Keratinocyte (primary cell): ENCODE data around the gene TSR1. TPM values are rescaled to one million over a fixed set of nuclear protein-coding genes. Genes with fewer than 3 reads are reported as not detected.

ENCODE experiments used
- DNase-seq: peaks from one replicate; pipeline ENCODE4 v3.0.0-alpha.2; 2011; ENCODE audit warnings: low read depth, missing footprints, low spot score
- FAIRE-seq: peaks from 2 replicates; lab custom pipeline; 2011; peaks lifted over from hg19 to GRCh38; lab: Jason Lieb, UNC
- H2AFZ ChIP-seq: 2 replicates; pipeline ENCODE4 v1.6.0; 2012; ENCODE audit warnings: low read length, control low read depth, inconsistent platforms; ENCODE audit not compliant: control insufficient read depth
- H3K27ac ChIP-seq: 2 replicates; pipeline ENCODE4 v1.5.1; 2011; ENCODE audit warnings: low read length; ENCODE audit not compliant: control insufficient read depth, insufficient read depth
- H3K27me3 ChIP-seq: 3 replicates; pipeline ENCODE4 v1.6.0; 2011; ENCODE audit warnings: low read length; ENCODE audit not compliant: control insufficient read depth, insufficient read depth; ENCODE audit errors: extremely low read depth
- H3K36me3 ChIP-seq, 2 experiments: 2 replicates in 1 of 2; 3 replicates in 1 of 2; pipeline ENCODE4 v1.5.1; 2011; ENCODE audit warnings: low read length in 2 of 2, mild to moderate bottlenecking in 1 of 2; ENCODE audit not compliant: control insufficient read depth in 2 of 2, insufficient read depth in 2 of 2; ENCODE audit errors: extremely low read depth in 1 of 2
- H3K4me1 ChIP-seq: 3 replicates; pipeline ENCODE4 v1.5.1; 2011; ENCODE audit warnings: low read length; ENCODE audit not compliant: control insufficient read depth, insufficient read depth; ENCODE audit errors: extremely low read depth
- H3K4me2 ChIP-seq: 3 replicates; pipeline ENCODE4 v1.6.0; 2011; ENCODE audit warnings: low read depth, low read length; ENCODE audit not compliant: control insufficient read depth, insufficient read depth; ENCODE audit errors: extremely low read depth
- H3K4me3 ChIP-seq, 3 experiments: fragments of 200-600 bp in 1 of 3; sonication (generic) in 1 of 3; 2 replicates in 2 of 3; 3 replicates in 1 of 3; pipeline ENCODE4 v1.5.1; 2011 to 2016; ENCODE audit warnings: low read length in 3 of 3, mild to moderate bottlenecking in 3 of 3, control low read depth in 2 of 3, inconsistent platforms in 1 of 3, low read depth in 1 of 3, mixed read lengths in 1 of 3, mixed run types in 1 of 3, moderate library complexity in 1 of 3; ENCODE audit not compliant: control insufficient read depth in 2 of 3, insufficient read depth in 2 of 3; ENCODE audit errors: extremely low read depth in 1 of 3
- H3K79me2 ChIP-seq: 2 replicates; pipeline ENCODE4 v1.6.0; 2012; ENCODE audit warnings: low read length; ENCODE audit not compliant: control insufficient read depth, insufficient read depth
- H3K9ac ChIP-seq: 3 replicates; pipeline ENCODE4 v1.6.0; 2011; ENCODE audit warnings: low read length; ENCODE audit not compliant: control insufficient read depth, insufficient read depth; ENCODE audit errors: extremely low read depth
- H3K9me1 ChIP-seq: 3 replicates; pipeline ENCODE4 v1.6.0; 2011; ENCODE audit warnings: low read length; ENCODE audit not compliant: control insufficient read depth, insufficient read depth; ENCODE audit errors: extremely low read depth
- H3K9me3 ChIP-seq: 2 replicates; pipeline ENCODE4 v1.5.1; 2012; ENCODE audit warnings: low read depth, low read length; ENCODE audit not compliant: control insufficient read depth
- H4K20me1 ChIP-seq: 3 replicates; pipeline ENCODE4 v1.6.0; 2011; ENCODE audit warnings: low read length; ENCODE audit not compliant: control insufficient read depth, insufficient read depth; ENCODE audit errors: extremely low read depth
- EZH2 ChIP-seq: IDR thresholded peaks from one replicate; pipeline ENCODE4 v1.6.1; 2012; ENCODE audit warnings: inconsistent platforms, mild to moderate bottlenecking, low read length, moderate library complexity
- dilution Hi-C: fragments of 300-500 bp; cut with MboI; formaldehyde crosslinking; loops from one replicate; pipeline ENCODE4 v1.7.0; 2020; ENCODE audit warnings: low sequenced_read_pairs; ENCODE audit not compliant: extremely low pct_ligation_motif_present
- polyA plus RNA-seq, 5 experiments: library from polyadenylated mRNA; depleted of rRNA in 3 of 5; stranded (reverse) in 3 of 5; stranded (forward) in 1 of 5; unstranded in 1 of 5; fragments of >200 nt; gene quantifications; 1 replicate in 1 of 5; 2 replicates in 3 of 5; 3 replicates in 1 of 5; pipeline versions ENCODE4 v1.2.1 to v1.2.3, GENCODE V29; 2011 to 2012; ENCODE audit warnings: missing spikeins in 2 of 5, low read depth in 1 of 5, low replicate concordance in 1 of 5
- TF ChIP-seq, protein P1 (sequence below), 3 experiments: IDR thresholded peaks in 1 of 3; conservative IDR thresholded peaks in 1 of 3; optimal IDR thresholded peaks in 1 of 3; 2 replicates in 2 of 3; 3 replicates in 1 of 3; pipeline versions ENCODE3 to v1.5.1; 2011; ENCODE audit warnings: low read length in 3 of 3, mild to moderate bottlenecking in 3 of 3, moderate library complexity in 2 of 3, control low read depth in 1 of 3, inconsistent platforms in 1 of 3; ENCODE audit not compliant: insufficient read depth in 2 of 3; ENCODE audit errors: extremely low read depth in 1 of 3

Gene TSR1
- polyA plus RNA-seq, 1 donor (not counting 4 experiments of a cell fraction or from before 2014, with no cell fraction given), result 17.1 TPM

DNA sequence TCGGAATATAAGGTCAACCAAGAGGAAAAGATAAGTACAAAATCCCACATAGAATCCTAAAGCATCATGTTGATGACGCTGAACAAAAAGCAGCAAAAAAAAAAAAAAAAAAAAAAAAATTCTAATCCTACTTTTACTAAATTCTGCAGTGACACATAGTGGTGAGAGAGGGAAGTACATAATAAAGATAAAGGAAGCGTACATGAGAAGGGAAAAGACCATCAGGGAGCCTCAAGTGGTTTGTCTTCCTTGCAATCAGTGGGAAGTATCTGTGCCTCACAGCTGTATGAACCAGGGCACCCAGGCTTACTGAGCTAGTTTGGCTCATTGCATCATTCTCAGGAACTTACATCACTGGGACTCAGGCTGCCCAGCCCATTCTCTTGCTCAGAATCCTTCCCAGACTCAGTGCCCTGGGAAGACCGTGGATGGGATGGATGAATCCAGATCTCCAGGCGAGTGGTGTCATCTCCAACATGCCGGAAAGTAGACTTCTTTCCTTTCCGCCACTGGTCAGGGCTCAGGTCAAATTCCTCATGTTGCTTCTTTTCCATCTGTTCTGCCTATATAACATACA lies 53.9 kb downstream of the TSR1 start:
- no peaks in the 10 kb centered on the region for H3K4me1 ChIP-seq
- no peaks in the 10 kb centered on the region for H3K9me3 ChIP-seq
- DNase-seq, result no peak
- no peak overlapping the region for H3K4me3 ChIP-seq
- H4K20me1 ChIP-seq, result no peaks in the 10 kb centered on the region
- no peak overlapping the region for H2AFZ ChIP-seq
- H3K4me2 ChIP-seq, result no peak overlapping the region
- H3K27ac ChIP-seq, result no peak overlapping the region
- H3K79me2 ChIP-seq, result no peaks in the 10 kb centered on the region
- no peaks in the 10 kb centered on the region for H3K9me1 ChIP-seq
- peaks cover 17 to 25% of the 10 kb centered on the region in 2 experiments for H3K36me3 ChIP-seq
- TF ChIP-seq, protein P1, sequence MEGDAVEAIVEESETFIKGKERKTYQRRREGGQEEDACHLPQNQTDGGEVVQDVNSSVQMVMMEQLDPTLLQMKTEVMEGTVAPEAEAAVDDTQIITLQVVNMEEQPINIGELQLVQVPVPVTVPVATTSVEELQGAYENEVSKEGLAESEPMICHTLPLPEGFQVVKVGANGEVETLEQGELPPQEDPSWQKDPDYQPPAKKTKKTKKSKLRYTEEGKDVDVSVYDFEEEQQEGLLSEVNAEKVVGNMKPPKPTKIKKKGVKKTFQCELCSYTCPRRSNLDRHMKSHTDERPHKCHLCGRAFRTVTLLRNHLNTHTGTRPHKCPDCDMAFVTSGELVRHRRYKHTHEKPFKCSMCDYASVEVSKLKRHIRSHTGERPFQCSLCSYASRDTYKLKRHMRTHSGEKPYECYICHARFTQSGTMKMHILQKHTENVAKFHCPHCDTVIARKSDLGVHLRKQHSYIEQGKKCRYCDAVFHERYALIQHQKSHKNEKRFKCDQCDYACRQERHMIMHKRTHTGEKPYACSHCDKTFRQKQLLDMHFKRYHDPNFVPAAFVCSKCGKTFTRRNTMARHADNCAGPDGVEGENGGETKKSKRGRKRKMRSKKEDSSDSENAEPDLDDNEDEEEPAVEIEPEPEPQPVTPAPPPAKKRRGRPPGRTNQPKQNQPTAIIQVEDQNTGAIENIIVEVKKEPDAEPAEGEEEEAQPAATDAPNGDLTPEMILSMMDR (optimal IDR thresholded peaks at IDR 0.05 in 1 of 3, IDR thresholded peaks at IDR 0.05 in 1 of 3, conservative IDR thresholded peaks at IDR 0.05 in 1 of 3; ENCODE audit: extremely low read depth in 1 of 3, insufficient read depth in 2 of 3, low read length in 3 of 3), result peak; percentile 0 to 54 (median 24)
- TF ChIP-seq EZH2, result no peak
- H3K9ac ChIP-seq, result no peak overlapping the region
- no peak for FAIRE-seq
- H3K27me3 ChIP-seq, result no peaks in the 10 kb centered on the region
- dilution Hi-C loops, result no loop called here

DNA sequence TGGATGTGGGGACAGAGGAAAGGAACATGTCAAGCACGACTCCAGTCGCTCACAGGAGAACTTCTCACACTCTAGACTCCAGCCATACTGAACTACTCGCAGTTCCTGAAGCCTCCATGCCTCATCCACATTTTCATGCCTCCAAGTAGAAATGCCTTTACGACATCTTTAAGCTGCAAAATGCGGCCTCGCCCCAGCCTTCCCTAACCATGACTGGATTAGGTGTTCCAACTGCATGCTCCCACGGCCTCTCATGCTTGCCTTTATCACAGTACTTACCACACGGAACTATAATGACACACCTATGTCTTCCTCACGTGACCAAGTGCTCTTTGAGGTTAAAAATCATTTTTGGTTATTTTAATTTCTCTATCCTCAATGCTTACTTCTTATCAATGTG lies 56.5 kb downstream of the TSR1 start:
- Histone ChIP-seq H3K36me3 (peaks cover 14 to 27% of the 10 kb centered on the region in 2 experiments), H3K4me2 (no peak overlapping the region), H4K20me1 (no peaks in the 10 kb centered on the region), H3K9ac (no peak overlapping the region), H3K27ac (no peak overlapping the region), H3K4me3 (no peak overlapping the region), H2AFZ (no peak overlapping the region), H3K27me3 (no peaks in the 10 kb centered on the region), H3K79me2 (no peaks in the 10 kb centered on the region), H3K4me1 (no peaks in the 10 kb centered on the region), H3K9me3 (no peaks in the 10 kb centered on the region), H3K9me1 (no peaks in the 10 kb centered on the region)
- dilution Hi-C loops, result no loop called here
- no peak for TF ChIP-seq EZH2
- TF ChIP-seq, protein P1 (optimal IDR thresholded peaks at IDR 0.05 in 1 of 3, IDR thresholded peaks at IDR 0.05 in 1 of 3, conservative IDR thresholded peaks at IDR 0.05 in 1 of 3; ENCODE audit: extremely low read depth in 1 of 3, insufficient read depth in 2 of 3, low read length in 3 of 3), result no peak
- FAIRE-seq (no peak), DNase-seq (no peak)
